ENCODE measurements around the gene EHD4. TPM values are rescaled to one million over a fixed set of nuclear protein-coding genes. Genes with fewer than 3 reads are reported as not detected.
A peak's percentile ranks its signal among the peaks of the same experiment; 100 is the strongest.

The EHD4 gene
- total RNA-seq, 1 donor from 2014 or later: 23.8 TPM

- Mint-ChIP-seq H3K4me1 (ENCODE audit: low read depth) (peaks cover 18% of the 10 kb centered on the region), H3K36me3 (ENCODE audit: low read depth) (no peaks in the 10 kb centered on the region), H3K9me3 (ENCODE audit: low read depth) (no peaks in the 10 kb centered on the region), H3K4me3 (ENCODE audit: unreplicated experiment) (no peak overlapping the region), H3K27me3 (ENCODE audit: low read depth) (no peaks in the 10 kb centered on the region), H3K27ac (ENCODE audit: unreplicated experiment) (no peak overlapping the region)
- no peak for DNase-seq (ENCODE audit: low spot score)
- TF ChIP-seq CTCF (IDR thresholded peaks at IDR 0.05): no peak
These were observed 82.2 kb downstream of the EHD4 start for GRCh38 chr15:41890050-41890690.

- Mint-ChIP-seq H3K4me1 (ENCODE audit: low read depth) (peaks cover 7% of the 10 kb centered on the region), H3K4me3 (ENCODE audit: unreplicated experiment) (no peak overlapping the region), H3K27me3 (ENCODE audit: low read depth) (no peaks in the 10 kb centered on the region), H3K36me3 (ENCODE audit: low read depth) (peaks cover 2% of the 10 kb centered on the region), H3K27ac (ENCODE audit: unreplicated experiment) (no peak overlapping the region), H3K9me3 (ENCODE audit: low read depth) (no peaks in the 10 kb centered on the region)
- no peak for TF ChIP-seq CTCF (IDR thresholded peaks at IDR 0.05)
- DNase-seq (ENCODE audit: low spot score): peak; percentile 69
These were observed 83.6 kb downstream of the EHD4 start for GRCh38 chr15:41888662-41889253.

- no peaks in the 10 kb centered on the region for H3K9me3 Mint-ChIP-seq (ENCODE audit: low read depth)
- no peak for TF ChIP-seq CTCF (IDR thresholded peaks at IDR 0.05)
- no peak overlapping the region for H3K27ac Mint-ChIP-seq (ENCODE audit: unreplicated experiment)
- H3K4me1 Mint-ChIP-seq (ENCODE audit: low read depth): peaks cover 4% of the 10 kb centered on the region
- peak; percentile 83 for DNase-seq (ENCODE audit: low spot score)
- no peak overlapping the region for H3K4me3 Mint-ChIP-seq (ENCODE audit: unreplicated experiment)
- no peaks in the 10 kb centered on the region for H3K27me3 Mint-ChIP-seq (ENCODE audit: low read depth)
- H3K36me3 Mint-ChIP-seq (ENCODE audit: low read depth): peaks cover 2% of the 10 kb centered on the region
These were observed 84.5 kb downstream of the EHD4 start for GRCh38 chr15:41887893-41888292.

- Mint-ChIP-seq H3K9me3 (ENCODE audit: low read depth) (no peaks in the 10 kb centered on the region), H3K36me3 (ENCODE audit: low read depth) (peaks cover 2% of the 10 kb centered on the region), H3K27ac (ENCODE audit: unreplicated experiment) (no peak overlapping the region), H3K4me1 (ENCODE audit: low read depth) (peaks cover 4% of the 10 kb centered on the region), H3K4me3 (ENCODE audit: unreplicated experiment) (no peak overlapping the region), H3K27me3 (ENCODE audit: low read depth) (no peaks in the 10 kb centered on the region)
- no peak for TF ChIP-seq CTCF (IDR thresholded peaks at IDR 0.05)
- peak; percentile 65 for DNase-seq (ENCODE audit: low spot score)
These were observed 85.2 kb downstream of the EHD4 start for GRCh38 chr15:41887161-41887560.

- Mint-ChIP-seq H3K4me1 (ENCODE audit: low read depth) (peaks cover 4% of the 10 kb centered on the region), H3K27me3 (ENCODE audit: low read depth) (no peaks in the 10 kb centered on the region), H3K9me3 (ENCODE audit: low read depth) (no peaks in the 10 kb centered on the region), H3K4me3 (ENCODE audit: unreplicated experiment) (no peak overlapping the region), H3K36me3 (ENCODE audit: low read depth) (peaks cover 2% of the 10 kb centered on the region), H3K27ac (ENCODE audit: unreplicated experiment) (no peak overlapping the region)
- TF ChIP-seq CTCF (IDR thresholded peaks at IDR 0.05): no peak
- no peak for DNase-seq (ENCODE audit: low spot score)
These were observed 85.6 kb downstream of the EHD4 start for GRCh38 chr15:41886741-41887140.
